DMS153 treated with DMSO at 0.1 percent for 48 hours (cell line): ENCODE results near the gene ARMC8.

ENCODE experiments used
- DNase-seq: peaks from one replicate; lab custom pipeline; 2025; ENCODE audit not compliant: unreplicated experiment; lab: John Stamatoyannopoulos, UW

ARMC8 gene

GRCh38 chr3:138340511-138340910 lies 153.4 kb downstream of the ARMC8 start:
- no peak for DNase-seq

GRCh38 chr3:138344754-138345153 lies 157.7 kb downstream of the ARMC8 start:
- no peak for DNase-seq
